NOMO-1 treated with dmso at 0.1 percent for 144 hours (cell line): ENCODE measurements around the gene TRIM71.

Source experiments
- DNase-seq: peaks from one replicate; lab custom pipeline; 2025; ENCODE audit not compliant: unreplicated experiment; lab: John Stamatoyannopoulos, UW

The TRIM71 gene

DNA sequence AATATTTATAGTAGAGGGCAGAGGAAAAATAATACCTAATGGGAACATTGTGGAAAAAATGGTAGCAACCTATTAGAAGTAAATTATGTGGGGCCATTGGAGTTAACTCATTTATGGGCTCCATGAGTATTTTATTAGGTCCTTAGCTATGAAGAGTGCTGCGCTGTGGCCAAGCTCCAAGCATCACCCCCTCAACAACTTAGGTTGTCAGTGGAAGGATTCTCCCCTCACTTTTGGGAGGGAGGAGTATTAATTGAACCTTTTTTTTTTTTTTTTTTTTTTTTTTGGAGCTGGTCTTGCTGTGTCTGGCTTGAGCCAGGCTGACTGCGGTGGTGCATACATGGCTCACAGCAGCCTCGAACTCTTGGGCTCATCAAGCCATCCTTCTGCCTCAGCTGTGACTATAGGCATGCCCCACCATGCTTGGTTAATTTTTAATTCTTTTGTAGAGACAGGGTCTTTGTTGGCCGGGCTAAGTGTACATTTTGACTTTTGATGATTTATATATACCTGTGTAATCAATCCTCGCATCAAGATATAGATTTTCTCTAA lies 45.2 kb downstream of the TRIM71 start:
- no peak for DNase-seq

DNA sequence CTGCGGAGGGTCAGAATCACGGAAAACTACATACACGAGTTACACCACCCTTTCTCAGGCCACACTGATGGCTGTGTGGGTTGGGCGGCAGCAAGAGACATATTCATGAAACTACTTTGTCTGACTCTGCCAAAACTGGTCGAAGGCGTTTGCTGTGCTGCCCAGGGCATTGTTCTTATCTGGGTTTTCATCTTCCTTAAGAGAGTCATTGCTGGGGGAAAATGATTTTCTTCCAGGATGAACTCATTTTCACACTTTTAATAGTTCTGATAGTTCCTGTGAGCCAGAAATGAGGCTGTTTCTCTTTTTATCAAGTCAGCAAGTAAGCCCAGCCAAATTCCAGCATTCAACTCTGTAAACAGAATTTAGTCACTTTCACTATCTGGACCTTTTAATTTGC lies 47.6 kb downstream of the TRIM71 start:
- DNase-seq = no peak

DNA sequence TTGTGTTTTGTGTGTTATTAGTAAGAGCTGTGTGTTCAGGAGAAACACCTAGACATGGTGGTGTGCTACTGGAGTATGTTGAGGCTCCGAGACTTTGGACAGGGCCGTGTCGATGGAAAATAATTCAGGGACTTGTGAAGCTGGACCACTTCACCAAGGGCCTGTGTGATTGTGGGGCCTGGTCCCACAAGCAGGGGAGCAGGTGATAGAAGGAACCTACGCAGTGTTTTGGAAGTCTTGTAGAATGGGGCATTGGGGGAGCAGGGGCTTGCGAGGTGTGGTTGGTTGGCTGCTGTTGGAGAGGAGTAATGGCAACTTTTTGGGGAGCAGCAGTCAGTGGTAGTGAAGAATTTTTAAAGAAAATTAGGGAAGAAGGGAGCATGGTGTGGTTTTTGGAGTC lies 48.7 kb downstream of the TRIM71 start:
- DNase-seq = no peak

DNA sequence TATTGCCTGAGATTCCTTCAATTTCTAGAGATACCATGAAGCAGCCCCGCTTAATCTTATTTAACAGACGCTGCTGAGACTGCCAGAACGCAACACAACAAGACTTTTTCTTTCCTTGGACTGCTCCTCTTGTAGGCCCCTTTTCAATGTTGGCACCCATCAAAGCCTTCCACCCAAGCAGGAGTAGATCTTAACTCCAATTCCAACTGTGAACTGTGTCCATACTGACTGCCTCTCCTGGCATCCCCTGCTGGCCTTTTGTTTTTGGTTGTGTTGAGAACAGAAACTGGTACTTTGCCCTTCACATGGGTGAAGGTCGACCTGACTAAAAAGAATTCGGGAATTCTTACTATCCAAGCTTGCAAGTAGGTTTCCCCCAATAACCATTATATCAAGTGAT lies 50.2 kb downstream of the TRIM71 start:
- DNase-seq = no peak

DNA sequence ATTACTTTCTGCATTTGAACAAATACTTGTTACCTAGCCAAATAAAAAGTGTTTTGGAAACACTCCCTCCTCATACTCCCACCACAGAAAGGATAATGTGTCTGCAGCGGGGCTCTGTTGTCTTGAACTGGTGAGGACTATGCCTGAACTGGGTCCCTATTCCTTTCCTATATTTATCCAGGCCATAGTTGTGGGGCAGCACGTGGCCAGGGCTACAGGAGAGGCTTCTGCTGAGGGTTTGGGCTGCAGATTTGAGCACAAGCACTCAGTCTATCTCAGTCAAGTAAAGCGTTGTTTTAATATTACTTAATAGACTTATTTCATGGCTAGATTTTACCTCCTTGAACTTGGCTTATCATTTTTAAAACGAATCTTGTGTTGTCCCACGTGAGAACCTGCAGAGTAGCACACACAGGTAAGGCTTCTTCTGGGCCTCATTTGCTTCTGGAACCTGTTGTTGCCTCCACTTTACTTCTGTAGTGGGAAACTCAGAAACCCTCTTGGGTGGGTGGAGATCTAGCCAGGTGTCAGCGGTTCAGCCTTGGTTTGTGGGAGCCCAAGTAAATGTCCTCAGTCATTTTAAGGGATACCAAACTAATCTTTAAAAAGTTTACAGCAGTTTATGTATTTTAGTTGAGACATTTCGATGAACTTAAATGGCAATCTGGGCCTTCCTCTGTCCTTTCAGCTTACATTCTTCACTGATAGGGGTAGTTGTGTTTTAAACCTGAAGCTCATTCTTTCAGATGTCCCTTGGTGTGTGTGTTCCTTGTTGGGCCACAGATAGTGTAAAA lies 51.1 kb downstream of the TRIM71 start:
- DNase-seq = no peak

DNA sequence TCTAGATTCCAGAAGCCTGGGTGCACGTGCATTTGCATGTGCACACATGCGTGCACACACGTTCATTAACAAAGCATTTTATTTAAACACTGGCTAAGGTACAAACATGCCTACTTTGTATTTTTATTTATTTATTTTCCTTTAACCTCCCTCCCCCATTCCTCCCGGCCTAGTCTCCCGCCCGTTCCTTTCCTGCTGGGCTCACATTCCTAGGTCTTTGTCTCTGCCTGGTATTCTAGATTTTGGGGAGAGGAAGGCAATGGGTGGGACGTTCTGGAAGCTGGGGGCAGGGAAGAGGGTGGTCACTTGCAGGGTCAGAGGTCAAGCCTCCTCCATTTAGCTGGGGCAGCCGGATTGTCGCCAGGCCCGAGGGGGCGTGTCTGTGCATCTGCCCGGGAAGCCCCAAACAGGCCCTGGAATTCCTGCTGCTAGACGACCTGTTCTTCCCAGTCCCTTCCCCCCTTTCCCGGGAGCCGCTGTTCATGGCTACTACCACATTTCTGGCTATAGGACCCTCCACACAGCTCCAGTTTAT lies 51.8 kb downstream of the TRIM71 start:
- DNase-seq = no peak

DNA sequence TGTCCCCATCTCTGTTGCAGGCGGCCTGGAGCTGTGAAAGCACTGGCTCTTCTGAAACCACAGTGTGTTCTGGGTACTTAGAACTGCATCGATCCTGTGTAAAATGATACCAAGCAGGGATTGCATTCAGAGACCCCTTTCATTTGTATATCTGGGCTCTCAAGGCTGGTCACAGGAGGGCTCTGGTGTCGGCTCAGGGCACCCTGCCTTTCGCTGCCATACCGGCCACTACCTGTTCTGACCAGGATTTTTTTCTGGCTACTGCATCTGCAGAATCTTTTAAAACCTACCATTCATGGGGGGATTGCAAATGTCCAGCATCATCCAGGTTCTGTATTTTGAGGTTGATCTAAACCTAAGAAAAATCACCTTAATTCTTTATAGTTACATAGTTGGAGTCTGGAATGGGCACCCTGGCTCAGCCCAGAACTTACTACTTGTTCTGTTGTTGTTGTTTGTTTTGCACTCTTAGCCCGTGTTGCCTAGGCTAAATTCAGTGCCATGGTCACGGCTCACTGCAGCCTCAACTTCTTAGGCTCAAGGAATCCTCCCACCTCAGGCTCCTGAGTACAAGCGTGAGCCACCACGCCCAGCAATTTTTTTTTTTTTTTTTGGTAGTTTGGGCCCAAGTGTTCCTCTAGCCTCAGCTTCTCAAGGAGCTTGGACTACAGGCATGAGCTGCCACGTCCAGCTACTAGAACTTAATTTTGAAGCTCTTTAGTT lies 52.7 kb downstream of the TRIM71 start:
- DNase-seq = no peak

DNA sequence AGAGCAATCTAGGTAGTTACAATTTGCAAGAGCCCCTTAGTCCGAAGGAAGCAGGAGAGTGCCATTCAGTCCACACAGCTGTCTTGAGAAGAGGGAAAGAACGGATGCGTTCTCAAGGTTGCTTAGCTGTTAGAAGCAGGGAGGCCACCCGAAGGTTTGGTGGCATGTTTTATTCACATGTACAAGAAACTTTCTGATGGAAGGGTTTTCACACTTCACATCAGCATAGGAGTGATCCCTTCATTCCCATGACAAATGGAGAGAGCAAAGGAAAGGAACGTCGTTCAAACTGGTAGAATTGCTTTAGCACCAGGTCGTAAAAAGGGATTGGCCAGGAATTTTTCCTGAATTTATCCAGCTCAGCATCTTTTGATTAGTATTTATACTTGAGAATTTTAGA lies 53.5 kb downstream of the TRIM71 start:
- no peak for DNase-seq

DNA sequence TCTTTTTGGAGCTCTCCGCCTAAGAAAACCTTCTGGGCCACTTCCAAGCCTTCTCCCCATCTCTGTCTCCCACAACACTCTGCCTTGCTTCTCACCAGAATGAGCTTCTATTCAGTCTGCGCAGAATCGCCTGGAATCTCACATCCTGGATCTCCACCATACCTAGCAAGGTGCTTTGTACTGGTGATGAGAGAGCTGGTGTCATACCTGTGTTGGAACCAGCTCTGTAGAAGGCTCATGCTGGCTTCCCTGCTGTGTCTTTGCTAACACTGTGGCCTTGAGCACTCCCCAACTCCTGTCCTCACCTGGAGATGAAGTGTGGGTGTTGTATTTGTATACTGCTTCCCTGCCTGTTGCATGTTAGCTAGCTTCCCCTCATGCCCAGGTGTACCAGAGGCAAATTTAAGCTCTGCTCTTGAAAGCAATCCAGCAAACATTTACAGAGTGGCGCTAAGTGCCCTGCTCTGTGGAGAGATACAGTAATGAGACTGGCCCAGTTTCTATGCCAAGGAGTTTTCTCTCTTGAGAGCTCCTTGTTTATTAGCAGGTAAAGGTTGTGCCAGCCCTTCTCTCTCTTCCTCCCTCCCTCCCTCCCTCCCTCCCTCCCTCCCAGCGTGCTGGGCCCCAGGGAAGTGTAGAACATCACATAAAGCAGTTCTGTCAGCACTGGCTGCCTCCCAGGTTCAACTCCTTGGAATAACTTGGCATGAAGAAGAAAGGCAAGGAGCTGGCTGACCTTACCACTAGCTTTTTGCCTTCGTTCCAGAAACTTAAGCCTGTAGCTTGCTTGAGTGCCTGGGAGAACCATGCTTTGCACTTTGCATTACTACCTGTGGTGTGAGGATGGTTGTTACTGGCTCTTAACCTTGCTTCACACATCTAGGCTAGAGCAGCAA lies 54.9 kb downstream of the TRIM71 start:
- DNase-seq = no peak

DNA sequence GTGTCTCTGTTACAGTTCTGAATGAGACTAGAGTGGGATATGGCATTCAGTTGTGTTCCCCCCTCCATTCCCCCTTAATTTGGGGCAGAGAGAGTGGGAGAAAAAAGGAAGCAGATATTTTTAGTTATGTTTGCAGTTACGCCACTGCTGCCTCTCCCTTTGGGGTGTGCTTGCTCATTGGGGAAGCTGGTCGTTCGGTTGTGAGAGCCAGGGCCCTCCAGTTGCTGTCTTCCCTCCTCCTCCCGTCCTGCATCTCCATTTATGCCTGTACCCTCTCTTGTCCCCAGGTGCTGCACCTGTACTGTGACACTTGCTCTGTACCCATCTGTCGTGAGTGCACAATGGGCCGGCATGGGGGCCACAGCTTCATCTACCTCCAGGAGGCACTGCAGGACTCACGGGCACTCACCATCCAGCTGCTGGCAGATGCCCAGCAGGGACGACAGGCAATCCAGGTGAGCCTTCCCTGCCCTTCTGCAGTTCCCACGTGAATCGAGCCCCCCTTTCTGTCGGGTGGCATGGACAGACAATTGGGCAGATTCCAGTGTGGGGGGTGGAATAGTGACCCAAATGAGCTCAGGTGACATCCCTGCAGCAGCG lies 55.8 kb downstream of the TRIM71 start:
- peak; percentile 32 for DNase-seq

DNA sequence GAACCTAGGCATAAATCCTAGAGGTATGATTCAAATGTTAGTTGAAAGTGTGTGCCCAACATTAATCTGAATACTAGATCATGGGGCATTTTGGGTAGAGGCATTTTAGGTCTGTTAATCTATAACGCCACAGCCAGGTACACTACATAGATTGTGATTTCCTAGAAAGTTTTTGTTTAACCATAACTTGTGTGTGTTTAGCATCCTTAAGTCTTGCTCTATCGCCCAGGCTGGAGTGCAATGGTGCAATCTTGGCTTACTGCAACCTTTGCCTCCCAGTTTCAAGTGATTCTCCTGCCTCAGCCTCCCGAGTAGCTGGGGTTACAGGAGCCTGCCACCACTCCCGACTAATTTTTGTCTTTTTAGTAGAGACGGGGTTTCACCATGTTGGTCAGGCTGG lies 59.1 kb downstream of the TRIM71 start:
- no peak for DNase-seq

DNA sequence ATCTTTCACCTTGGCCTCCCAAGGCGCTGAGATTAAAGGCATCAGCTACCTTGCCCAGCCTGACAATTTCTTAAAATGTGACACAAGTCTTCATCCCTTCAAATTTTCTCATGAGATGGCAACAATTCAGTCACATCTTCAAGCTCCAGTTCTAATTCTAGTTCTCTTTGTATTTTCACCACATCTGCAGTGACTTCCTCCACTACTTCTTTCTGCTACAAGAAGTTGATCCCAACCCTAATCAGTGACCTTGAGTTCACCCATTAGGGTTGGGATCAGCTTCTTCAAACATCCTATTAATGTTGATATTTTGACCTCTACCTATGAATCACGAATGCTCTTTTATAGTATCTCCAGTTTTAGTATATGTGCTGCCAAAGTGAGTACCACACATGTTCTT lies 59.8 kb downstream of the TRIM71 start:
- no peak for DNase-seq

DNA sequence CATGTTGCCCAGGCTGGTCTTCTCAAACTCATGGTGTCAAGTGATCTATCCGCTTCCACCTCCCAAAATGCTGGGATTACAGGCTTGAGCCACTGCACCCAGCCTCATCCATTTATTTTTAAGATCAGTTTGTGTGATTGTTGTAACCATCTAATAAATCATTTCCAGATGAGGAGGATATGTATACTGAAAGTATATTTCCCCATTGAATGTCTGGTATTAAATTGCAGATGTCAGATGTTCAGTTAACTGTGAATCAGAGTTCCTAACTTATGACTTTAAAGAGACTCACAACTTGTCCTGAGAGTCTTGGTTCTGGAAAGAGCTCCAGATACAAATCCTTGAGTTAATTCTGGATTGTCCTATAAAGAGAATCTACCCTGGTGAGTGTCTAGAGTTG lies 62.4 kb downstream of the TRIM71 start:
- no peak for DNase-seq

DNA sequence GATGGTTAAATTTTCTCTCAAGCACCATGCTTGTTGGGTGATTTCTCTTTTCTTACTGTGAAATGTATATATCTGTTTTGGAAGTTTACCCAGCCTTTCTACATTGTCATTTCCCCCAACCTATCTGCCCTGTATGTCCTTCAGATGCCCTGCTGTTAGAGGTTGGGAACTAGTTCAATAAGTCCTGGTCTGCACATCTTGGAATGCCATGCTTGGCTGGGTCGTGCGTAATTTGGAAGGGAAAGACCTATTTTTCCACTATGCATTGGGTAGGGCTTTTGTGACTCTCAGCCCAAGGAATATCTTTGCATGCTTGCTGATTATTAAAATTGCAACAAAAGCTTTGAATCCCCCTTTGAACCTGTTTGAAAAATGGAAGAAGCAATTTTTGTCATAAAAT lies 63.8 kb downstream of the TRIM71 start:
- DNase-seq = no peak

DNA sequence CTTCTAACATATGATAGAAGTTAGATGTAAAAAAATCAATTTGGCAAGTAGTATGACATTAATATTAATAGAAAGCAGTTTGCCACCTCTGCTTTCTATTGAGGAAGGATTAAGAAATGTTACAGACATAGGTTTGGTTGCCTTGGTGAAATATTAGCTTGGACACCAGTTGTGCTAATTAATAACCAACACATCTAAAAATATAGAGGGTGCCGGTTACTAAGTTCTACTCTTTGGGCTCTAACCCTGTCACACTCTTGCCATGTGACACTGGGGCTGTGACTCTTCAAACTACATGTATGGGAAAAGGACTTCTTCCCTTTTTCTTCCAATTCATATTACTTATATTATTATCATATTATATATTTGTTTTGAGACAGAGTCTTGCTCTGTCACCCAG lies 64.4 kb downstream of the TRIM71 start:
- no peak for DNase-seq

DNA sequence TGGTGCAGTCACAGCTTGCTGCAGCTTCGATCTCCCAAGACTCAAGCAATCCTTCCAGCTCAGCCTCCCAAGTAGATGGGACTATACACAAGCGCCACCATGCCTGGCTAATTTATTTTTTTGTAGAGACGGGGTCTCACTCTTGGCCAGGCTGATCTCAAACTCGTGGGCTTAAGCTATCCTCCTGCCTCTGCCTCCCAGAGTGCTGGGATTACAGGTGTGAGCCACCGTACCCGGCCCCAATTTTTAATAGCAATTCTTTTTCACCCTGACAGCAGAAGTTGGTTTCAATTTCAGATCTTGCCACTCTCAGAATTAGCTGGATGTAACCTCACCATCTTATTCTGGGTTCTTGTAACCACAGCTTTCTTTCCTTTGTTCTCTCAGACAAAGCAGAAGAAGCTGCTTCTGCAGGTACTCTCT lies 64.8 kb downstream of the TRIM71 start:
- DNase-seq = no peak

DNA sequence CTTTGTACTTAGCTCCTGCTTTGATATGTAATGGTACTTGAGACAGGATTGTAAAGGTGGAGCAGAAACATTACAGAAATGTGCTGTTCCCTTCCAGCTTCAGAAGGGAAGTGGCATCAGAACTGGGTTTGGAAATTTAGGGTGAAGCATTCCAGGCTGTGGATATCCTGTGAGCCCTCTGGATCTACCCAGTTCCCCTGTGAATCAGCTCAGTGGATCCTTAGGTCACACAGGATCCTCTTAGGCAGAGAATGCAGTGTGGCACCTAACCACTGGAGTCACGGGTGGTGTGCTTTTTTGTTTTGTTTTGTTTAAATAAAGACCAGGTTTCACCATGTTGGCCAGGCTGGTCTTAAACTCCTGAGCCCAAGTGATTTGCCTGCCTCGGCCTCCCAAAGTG lies 66.0 kb downstream of the TRIM71 start:
- no peak for DNase-seq

DNA sequence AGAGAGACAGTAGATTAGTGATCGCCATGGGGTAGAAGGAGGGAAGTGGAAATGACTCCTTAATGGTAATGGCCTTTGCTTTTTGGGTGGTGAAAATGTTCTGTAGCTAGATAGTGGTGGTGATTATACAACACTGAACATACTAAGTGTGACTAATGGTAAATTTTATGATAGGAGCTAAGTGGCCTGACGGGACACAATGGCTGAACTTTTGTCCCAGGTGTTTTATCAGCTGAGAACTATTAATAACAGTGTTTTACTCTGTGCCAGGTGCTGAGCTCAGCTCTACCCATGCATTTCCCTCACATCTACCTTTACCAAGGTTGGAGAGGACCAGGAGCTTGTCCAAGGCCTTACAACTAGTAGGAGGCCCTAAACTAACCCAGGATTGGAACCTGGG lies 66.8 kb downstream of the TRIM71 start:
- no peak for DNase-seq

DNA sequence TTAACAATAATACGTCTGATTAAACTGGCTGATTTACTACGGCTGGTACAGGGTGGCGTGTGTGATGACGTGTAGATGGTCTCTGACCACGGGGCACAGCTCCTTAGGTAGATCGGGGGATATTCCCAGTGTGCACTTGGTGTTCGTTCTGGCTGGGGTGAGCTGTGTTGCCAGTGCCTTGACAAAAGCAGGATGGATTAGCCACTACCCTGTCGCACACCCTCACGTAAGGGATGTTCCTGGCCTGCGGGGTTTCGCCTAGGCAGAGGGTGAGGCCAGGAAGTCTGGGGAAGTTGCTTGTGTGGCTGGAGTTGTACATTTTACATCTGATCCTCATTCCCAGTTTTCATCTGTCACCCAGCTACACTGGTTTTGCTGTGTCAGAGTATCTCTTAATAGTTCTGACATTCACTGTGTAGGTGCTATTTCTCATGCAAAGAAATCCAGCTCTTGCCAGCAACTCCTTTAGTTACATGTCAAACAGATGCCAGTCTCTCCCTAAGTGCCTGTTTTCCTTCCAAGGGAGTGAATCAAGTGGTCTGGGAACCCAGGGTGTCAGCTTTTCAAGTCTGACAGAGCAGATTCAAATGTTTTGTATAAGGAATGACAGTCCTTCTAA lies 67.6 kb downstream of the TRIM71 start:
- DNase-seq = no peak

DNA sequence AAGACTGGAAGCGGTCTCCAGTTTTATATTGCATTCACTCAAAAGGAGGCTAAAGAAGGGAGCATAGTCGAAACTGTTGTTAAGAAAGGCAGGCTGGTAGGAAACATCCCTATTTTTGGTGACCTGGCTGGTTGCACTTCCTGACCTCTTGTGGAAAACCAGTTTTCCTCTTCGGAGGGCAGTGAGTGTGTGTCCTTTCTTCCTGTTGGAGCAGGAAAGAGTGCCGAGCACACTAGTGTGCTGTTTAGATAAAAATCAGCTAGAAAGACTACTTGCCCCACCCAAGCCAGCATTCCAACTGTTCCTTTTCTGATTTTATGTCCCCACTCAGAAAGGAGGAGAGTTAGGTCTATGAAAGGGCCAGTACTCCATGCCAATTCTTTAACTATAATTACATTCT lies 68.5 kb downstream of the TRIM71 start:
- no peak for DNase-seq
